ENCODE data around the gene LRRTM3.

GRCh38 chr10:67015225-67015624, 89.4 kb downstream of the LRRTM3 start:
- TF ChIP-seq REST (IDR thresholded peaks at IDR 0.05; ENCODE audit: unreplicated experiment) (no peak), STAT1 (IDR thresholded peaks at IDR 0.05; ENCODE audit: unreplicated experiment) (no peak), EZH2 (IDR thresholded peaks at IDR 0.05; ENCODE audit: low read depth, unreplicated experiment) (no peak), POLR2AphosphoS5 (IDR thresholded peaks at IDR 0.05; ENCODE audit: low read depth) (no peak), EZH2phosphoT487 (IDR thresholded peaks at IDR 0.05; ENCODE audit: unreplicated experiment) (no peak), CREB1 (CRISPR knock-in tag; IDR thresholded peaks at IDR 0.05; ENCODE audit: low read depth) (no peak)
- TF ChIP-seq, protein P1, sequence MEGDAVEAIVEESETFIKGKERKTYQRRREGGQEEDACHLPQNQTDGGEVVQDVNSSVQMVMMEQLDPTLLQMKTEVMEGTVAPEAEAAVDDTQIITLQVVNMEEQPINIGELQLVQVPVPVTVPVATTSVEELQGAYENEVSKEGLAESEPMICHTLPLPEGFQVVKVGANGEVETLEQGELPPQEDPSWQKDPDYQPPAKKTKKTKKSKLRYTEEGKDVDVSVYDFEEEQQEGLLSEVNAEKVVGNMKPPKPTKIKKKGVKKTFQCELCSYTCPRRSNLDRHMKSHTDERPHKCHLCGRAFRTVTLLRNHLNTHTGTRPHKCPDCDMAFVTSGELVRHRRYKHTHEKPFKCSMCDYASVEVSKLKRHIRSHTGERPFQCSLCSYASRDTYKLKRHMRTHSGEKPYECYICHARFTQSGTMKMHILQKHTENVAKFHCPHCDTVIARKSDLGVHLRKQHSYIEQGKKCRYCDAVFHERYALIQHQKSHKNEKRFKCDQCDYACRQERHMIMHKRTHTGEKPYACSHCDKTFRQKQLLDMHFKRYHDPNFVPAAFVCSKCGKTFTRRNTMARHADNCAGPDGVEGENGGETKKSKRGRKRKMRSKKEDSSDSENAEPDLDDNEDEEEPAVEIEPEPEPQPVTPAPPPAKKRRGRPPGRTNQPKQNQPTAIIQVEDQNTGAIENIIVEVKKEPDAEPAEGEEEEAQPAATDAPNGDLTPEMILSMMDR (conservative IDR thresholded peaks at IDR 0.05; ENCODE audit: low read depth in 2 of 2): no peak
